HG03025 (cell line): ENCODE data around the gene CNN1.
A peak's percentile ranks its signal among the peaks of the same experiment; 100 is the strongest.

Experiments
- ATAC-seq: cut with Tn5 transposase; IDR thresholded peaks from one replicate; pipeline ENCODE4 v1.9.1; 2021; ENCODE audit warnings: mild to moderate bottlenecking, moderate library complexity; ENCODE audit not compliant: unreplicated experiment, low FRiP score

The CNN1 gene

DNA sequence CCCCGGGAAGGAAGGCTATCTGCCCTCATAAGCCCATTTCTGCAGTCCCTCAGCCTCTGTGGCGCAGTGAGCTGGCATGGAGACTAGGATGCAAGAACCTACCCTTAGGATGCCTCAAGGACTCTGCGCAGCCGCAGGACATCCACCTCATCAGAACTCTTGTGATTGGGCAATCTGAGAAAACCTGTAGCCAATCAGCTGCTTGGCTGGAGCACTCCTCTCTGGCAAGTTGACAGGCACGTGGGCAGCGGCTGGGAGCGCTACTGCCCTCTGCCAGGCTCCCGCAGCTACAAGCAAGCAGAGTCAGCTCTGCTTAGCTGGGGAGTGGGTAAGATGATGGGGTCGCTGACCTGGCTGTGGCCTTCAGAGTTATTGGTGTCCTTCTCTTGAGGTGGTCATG lies 8.2 kb upstream of the CNN1 start:
- ATAC-seq: no peak

DNA sequence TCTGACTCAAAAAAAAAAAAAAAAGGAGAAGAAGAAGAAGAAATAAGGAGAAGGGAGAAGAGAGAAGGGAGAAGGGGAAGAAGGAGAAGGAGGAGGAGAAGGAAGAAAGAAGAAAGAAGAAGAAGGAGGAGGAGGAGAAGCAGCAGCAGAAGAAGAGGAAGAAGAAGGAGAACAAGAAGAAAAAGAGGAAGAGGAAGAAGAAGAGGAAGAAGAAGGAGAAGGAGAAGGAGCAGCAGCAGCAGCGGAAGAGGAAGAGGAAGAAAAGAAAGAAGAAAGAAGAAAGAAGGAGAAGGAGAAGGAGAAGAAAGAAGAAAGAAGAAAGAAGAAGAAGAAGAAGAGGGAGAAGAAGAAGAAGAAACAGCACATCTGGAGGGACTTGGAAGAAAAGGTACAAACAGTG lies 4.1 kb upstream of the CNN1 start:
- ATAC-seq: no peak

DNA sequence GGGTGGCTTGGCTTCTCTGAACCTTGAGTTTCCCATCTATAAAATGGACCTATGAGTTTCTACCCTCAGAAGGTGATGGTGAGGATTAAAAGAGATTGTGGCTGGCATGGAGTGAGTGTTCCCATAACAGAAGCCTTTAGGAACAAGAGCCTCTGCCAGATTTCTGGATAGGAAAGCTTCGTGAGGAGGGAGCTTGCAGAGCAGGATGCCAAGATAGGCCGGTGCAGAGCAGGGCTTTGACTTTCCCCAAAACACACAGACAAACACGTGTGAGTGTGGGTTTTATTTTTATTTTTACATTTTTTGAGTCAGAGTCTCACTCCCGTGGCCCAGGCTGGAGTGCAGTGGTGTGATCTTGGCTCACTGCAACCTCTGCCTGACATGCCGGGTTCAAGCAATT lies 3.7 kb upstream of the CNN1 start:
- no peak for ATAC-seq

DNA sequence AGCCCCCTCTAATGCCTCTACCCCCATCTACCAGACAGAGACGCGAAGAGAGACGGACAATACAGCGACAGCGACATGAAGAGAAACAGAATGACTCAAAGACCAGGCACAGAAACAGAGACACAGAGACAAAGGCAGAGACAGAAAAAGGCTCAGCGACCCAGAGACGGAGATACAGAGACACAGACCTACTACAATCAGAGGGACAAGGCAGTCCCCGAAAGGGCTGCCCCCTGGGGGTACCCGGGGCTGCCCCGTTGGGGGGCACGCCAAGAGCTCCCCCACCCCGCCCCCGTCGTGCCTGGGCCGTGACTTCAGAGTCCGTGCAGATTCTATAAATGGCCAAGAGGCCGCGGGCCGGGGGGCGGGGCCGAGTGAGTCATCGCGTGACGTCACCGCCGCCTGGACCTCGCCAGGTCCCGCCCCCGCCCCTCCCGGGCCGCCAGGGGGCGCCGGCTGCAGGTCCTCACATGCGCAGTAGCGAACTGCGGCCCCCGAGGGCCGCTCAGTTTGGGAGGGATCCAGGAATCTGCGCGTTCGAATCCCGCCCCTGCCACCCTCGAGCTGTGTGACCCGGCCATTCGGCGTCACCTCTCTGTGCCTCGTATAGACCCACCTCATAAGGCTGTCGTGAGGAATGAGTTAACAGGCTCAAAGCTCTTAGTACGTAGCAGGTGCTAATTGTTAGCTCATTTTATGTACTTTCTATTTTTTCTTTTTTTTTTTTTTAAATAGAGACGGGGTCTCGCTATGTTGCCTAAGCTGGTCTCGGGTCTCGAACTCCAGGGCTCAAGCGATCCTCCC lies 2.7 kb upstream of the CNN1 start:
- ATAC-seq: no peak

DNA sequence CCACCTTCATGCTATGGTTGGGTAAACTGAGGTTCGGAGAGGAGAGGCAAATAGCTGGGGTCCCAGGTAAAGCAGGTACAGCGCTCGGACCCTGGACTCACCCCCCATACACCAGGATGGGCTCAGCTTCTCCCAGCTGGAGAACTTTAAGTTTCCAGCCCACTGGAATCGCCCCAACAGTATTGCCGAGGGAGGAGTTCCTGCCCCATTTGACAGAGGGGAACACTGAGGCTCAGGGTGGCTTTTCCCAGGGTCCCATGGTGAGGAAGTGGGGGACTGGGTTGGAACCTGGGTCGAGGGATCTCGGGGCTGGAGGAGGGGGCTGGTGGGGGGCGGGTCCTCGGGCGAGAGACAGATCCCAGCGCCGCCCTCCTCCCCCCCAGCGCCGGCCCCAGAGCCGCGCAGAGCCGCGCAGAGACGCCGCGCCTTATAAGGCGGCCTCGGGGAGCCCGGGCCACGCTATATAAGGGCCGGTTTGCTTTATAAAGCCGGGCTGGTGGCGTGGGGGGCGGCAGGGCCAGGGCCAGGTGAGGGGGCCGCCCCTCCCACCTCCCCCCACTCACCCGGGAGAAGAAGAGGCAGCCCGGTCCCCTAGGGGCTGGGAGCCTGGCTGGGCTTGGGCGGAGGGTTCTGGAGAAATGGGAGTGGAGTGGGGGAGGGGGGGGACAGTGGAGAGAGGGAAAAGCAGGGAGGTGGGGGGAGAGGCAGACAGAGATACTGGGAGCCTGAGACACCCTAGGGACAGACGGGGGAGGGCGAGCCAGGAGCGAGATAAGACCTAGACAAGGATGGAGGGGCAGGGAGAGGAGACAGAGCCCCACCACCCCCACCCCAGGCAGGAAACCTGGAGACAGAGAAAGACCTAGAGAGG lies 1.1 kb downstream of the CNN1 start:
- no peak for ATAC-seq

DNA sequence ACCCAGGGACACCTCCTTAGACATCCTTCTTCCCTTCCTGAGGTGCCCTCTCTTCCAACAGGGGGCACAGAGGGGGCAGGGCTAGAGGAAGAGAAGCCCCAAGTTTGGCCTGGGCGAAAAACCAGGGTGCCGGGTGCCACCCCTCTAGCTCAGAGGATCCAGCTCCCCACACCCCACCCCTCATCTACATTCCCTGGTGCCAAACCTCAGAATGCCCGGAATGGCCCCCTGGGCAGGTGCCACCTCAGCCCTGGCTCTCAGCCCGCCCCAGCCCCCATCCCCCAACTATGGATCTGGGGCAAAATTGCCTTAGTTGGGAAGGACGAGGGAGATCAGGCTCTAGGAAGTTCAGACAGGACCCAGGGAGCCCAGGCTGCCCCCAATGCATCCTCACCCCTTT lies 2.0 kb downstream of the CNN1 start:
- ATAC-seq: no peak

DNA sequence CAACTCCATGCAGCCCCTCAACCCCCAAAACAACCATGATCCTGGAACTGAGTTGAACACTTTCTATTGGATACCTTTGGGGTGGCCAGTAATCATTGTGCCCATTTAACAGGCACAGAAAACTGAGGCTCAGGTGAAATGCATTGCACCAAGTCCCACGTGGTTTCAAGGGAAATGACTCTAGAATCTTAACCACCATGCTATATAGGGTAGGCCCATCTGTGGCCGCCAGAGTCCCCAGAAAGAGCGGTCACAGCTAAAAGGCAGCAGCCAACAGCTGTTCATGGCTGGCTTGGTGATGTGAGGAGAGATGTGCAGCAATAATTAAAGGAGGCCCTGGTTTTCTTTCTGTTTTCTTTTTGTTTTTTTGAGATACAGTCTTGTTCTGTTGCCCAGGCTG lies 2.6 kb downstream of the CNN1 start:
- no peak for ATAC-seq

DNA sequence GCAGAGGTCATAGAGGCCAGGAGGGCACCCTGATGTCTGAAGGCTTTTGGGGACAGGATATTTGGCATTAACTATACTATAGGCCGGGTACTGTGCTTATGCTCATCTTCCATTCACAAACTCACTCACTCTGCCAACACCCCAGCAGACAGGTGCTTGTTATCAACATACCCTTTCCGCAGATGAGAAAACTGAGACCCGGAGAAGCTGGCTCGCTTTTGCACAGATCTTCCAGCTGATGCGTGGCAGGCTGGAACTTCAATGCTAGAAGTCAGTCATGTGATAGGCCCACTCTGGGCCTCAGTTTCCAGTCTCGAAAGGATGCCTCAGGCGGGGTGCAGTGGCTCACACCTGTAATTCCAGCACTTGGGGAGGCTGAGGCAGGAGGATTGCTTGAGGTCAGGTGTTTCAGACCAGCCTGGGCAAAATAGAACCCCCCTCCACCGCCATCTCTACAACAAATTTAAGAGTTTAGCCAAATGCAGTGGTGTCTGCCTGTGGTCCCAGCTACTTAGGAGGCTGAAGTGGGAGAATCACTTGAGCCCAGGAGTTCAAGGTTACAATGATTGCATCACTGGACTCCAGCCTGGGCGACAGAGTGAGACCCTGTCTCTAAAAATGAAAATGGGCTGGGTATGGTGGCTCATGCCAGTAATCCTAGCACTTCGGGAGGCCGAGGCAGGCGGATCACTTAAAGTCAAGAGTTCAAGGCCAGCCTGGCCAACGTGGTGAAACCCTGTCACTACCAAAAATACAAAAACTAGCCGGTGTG lies 9.5 kb downstream of the CNN1 start:
- no peak for ATAC-seq

DNA sequence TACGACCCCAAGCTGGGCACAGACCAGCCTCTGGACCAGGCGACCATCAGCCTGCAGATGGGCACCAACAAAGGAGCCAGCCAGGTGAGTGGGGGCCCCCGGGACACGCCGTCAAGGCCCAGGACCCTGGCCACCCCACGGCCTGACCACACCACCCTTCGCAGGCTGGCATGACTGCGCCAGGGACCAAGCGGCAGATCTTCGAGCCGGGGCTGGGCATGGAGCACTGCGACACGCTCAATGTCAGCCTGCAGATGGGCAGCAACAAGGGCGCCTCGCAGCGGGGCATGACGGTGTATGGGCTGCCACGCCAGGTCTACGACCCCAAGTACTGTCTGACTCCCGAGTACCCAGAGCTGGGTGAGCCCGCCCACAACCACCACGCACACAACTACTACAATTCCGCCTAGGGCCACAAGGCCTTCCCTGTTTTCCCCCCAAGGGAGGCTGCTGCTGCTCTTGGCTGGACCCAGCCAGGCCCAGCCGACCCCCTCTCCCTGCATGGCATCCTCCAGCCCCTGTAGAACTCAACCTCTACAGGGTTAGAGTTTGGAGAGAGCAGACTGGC lies 10.8 kb downstream of the CNN1 start:
- ATAC-seq: no peak

DNA sequence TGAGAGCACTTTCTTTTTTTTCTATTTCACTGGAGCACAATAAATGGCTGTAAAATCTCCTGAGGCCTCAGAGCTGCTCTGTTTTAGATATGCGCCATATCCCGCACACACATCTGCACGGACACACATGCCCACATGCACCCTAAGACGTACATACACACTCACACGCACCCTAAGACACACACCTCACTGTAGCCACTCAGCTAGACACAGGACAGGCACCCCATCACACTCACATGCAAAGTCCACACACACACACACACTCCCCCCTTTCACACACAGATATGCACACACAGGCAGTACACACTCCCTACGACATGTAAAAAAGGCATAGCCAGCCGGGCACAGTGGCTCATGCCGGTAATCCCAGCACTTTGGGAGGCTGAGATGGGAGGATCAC lies 11.6 kb downstream of the CNN1 start:
- no peak for ATAC-seq

DNA sequence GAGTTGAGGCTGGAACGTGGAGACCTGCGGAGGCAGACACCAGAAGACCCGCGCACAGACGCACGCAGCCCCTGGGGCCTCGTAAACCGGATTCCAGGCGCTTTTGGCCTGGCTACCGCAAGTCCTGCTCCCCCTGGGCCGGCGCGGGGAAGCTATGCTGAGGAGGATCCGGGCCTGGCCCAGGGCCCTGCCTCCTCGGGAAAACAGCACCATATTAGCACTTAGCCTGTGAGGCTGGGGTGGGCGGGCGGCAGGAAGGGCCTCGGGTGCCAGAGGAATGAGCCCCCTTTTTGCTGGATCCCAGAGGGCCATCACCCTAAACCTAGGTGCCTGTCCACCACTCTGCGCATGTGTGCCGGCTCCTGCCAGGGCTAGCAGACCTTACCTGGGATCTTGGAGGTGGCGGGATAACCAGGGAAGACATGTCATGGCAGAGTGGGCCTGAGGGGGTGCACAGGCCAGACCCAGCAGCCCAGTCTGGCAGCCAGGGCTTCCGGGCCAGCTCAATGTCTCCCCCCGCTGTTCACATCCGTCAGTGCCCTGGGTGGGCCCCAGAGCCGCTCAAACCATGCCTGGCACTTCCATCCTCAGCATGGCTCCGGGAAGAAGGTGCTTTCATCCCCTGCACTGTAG lies 13.1 kb downstream of the CNN1 start:
- ATAC-seq: no peak

DNA sequence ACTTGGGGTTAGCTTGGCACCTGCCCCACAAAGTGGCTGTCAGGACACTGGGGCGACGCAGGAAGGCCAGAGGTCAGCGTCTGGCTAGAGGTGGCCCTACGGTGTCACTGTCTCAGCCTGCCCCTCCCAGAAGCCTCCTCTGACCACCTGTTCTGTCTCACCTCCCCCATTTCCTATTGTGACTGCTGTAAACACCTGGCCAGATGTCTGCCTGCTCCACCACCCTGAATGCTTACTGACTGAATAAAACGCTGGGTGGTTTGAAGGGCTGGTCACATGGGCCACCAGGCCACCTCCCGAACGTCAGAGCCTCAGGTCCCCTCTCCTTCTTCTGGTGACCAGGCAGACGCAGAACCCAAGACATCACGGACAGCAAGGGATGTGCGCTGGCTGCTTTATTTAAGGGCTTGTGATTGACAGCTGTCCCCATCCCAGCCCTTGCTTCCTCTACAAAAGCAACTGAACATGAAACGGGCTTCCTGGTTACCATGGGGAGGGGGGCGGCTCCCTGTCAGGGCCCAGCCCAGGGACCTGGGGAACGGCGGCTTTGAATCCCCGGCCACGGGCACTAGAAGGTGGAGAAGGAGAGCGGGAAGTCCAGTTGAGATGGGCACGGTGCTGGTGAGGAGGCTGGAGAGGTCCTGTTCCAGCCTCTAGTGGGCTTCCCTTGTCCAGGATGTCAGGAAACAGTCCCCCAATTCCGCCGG lies 14.2 kb downstream of the CNN1 start:
- ATAC-seq: no peak

DNA sequence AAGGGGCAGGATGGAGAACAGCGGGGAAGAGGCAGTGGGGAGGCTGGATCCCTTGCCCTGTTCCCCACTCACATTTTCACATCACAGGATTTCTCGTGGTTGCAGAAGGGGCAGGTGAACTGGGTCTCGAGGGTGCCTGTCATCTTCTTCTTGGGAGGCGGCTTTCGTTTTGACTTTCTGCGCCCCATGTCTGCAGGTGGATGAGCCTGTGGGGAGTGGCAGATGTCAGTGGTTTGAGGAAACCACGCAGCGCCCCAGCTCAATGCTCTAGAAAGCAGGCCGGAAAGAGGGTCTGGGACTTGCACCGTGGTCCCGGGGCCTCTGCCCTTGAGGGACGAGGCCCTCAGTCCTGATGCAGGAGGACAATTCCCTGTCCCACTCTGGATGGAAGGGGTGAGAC lies 15.5 kb downstream of the CNN1 start:
- no peak for ATAC-seq

DNA sequence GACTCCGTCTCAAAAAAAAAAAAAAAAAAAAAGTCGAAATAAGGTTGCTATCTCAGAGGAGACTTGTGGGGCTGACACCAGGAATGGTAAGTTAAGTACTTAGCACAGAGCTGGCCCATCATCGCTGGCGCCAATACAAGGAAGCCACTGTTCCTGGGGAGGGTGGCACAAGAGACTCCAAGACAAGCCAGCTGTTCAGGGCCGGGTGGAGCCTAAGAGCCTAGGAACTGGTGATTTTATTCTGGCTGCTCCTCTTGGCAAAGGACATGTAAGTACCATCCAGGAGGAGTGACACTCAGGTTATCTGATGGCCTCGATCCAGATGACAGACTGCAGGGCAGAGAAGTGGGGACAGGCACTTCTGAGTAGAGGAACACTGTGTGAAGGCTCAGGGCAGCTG lies 16.6 kb downstream of the CNN1 start:
- no peak for ATAC-seq

DNA sequence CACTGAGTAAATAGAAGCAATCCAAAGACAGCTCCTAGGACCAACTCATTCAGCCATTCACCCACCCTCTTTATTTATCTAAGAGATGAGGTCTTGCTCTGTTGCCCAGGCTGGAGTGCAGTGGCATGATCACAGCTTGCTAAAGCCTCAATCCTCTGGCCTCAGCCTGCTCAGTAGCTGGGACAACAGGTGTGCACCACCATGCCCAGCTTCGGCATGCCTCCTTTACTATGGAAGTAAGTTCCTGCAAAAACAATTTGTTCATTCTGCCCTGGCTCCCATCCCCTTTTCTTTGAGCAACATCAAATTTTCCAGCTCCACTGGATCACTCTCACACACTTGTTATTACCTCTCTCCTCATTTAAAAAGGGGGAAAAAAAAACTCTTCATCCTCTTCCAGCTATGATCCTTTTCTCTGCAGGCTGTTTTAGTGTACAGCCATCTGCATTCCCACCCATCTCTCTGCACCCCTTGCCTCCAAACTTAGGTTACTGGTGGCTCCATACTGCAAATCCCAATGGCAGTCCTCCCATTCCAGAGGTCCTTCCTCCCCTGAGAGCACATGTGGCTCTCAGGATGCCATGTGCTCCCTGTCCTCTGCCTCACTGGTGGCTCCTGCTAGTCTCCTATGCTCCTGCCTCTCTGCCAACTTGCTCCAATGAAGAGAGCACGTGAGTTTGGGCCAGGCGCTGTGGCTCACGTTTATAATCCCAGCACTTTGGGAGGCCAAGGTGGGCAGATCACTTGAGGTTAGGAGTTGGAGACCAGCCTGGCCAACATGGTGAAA lies 18.2 kb downstream of the CNN1 start:
- ATAC-seq: no peak

DNA sequence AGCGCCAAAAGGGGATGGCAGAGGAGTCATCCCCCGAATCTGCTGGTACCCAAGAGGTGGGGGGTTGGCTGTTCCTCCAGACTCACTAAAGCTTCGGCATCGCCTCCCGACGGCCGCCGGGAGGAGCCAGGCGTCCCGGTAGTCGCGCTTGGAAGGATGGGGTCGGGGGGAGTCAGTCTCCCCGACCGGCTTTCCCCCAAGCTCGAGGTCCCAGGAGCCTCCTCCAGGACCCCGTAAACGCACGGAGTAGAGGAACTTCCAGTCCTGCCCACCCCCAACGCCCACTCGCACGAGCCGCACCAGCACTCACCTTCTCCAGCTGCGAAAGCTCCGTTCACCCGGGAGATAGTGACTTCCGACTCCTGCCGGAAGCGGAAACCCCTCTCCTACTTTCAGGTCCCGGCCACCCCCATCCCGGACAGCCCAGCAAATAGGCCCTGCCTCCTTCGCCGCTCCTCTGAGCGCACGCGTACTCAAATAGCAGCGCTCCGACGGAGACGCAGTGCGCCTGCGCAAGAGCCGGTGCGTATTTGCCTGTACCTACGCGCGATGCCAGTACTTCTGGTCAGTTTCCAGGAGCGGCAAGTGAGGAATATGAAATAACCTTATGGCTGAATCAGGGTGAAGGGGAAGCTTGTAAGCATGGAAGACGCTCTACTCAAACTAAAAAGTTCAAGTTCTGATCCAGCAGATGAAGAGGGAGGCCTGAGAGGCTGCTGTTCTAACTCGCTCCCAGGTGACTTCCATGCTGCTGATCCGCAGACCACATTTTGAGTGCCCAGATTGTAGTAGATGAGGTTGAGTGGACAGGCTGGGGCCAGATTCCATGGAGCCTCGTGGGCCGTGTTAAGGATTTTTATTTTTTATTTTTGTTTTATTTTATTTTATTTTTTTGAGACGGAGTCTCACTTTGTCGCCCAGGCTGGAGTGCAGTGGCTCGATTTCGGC lies 20.5 kb downstream of the CNN1 start, which contains the start of gene ELOF1:
Gene ELOF1 (minus strand): TSS at position 350 of the 948 bp plus-strand sequence. CDS start 4,883 bp downstream, outside the sequence.
- peak; percentile 76 for ATAC-seq

DNA sequence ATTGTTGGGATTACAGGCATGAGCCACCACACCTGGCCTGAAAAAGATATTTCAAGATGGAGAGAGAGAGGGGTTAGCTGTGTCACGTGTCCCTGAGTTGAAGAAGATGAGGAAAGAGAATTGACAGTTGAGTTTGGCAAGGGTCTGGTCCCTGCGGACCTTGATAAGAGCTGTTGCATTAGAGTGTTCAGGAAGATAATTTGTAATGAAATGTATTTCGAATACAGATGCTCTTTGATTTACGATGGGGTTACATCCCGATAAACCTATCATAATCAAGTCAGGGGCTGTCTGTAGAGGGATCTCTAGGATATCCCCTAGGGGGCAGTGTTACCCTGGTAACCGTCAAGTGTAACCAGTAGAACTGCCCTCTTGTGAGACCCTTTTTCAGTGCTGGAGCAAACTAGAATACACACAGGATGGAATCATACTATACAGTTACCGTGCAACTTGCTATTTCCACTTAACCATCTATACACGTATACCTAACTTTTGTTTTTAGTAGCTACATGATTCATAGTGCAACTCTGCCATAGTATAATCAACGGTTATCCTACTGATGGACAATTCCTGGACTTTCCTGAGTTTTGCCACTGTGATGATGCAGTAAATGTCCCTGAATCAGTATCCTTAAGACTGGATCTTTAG lies 21.9 kb downstream of the CNN1 start:
- ATAC-seq: no peak
